Adrenal gland (tissue), 12 donors: Measurements from ENCODE around the gene MUC12. TPM values are rescaled to one million over a fixed set of nuclear protein-coding genes. Genes with fewer than 3 reads are reported as not detected.

ENCODE experiments used
- DNase-seq, 7 donors: peaks; one replicate each; pipeline ENCODE4 v3.0.0-alpha.2; 2019 to 2020
- H3K27ac ChIP-seq, 5 donors: fragments of 200-600 bp; sonication (generic) in 4 of 5; 1 replicate in 3 of 5; 2 replicates in 2 of 5; pipeline versions ENCODE4 v1.5.1 to v1.8.0; 2016 to 2020; ENCODE audit warnings: mild to moderate bottlenecking in 1 of 5
- H3K27me3 ChIP-seq: fragments of 200-600 bp; 2 replicates; pipeline ENCODE4 v1.8.0; 2021
- H3K36me3 ChIP-seq, 2 donors: fragments of 200-600 bp; replicated peaks in 1 of 2; 1 replicate in 1 of 2; 2 replicates in 1 of 2; pipeline versions ENCODE4 v1.5.1 to v1.8.0; 2018 to 2022
- H3K4me1 ChIP-seq, 2 donors: fragments of 200-600 bp; replicated peaks in 1 of 2; 1 replicate in 1 of 2; 2 replicates in 1 of 2; pipeline versions ENCODE4 v1.5.1 to v1.8.0; 2018 to 2021
- H3K4me3 ChIP-seq, 4 donors: fragments of 200-600 bp; sonication (generic) in 3 of 4; one replicate each; pipeline ENCODE4 v1.5.1; 2016 to 2018
- H3K9me3 ChIP-seq, 3 donors: fragments of 200-600 bp; sonication (generic) in 1 of 3; replicated peaks in 1 of 3; 1 replicate in 2 of 3; 2 replicates in 1 of 3; pipeline versions ENCODE4 v1.5.1 to v1.8.0; 2016 to 2021
- CTCF ChIP-seq, 6 experiments: fragments of 450-650 bp in 4 of 6; fragments of 200-600 bp in 2 of 6; sonication (generic) in 1 of 6; IDR thresholded peaks; 1 replicate in 5 of 6; 2 replicates in 1 of 6; pipeline versions ENCODE4 v1.5.1 to v1.8.0; 2016 to 2021; ENCODE audit warnings: antibody characterized with exemption in 6 of 6, mild to moderate bottlenecking in 2 of 6, moderate library complexity in 1 of 6
- POLR2A ChIP-seq, 2 donors: fragments of 450-650 bp; IDR thresholded peaks; one replicate each; pipeline ENCODE4 v1.6.1; 2017; ENCODE audit warnings: antibody characterized with exemption in 2 of 2, mild to moderate bottlenecking in 2 of 2, moderate library complexity in 1 of 2
- WGBS, 4 donors: extraction: QIAGEN DNeasy Blood & Tissue Kit in 2 of 4; methylation state at CpG; one replicate each; pipeline versions ENCODE4 v1.1.5 to v1.1.7; 2013 to 2017; 5-methylcytosine and 5-hydroxymethylcytosine counted together
- intact Hi-C, 2 donors: fragments of 100-400 bp; cut with DNase I; formaldehyde crosslinking; loops; one replicate each; pipeline versions ENCODE4 v1.14.1 to v1.15.0; 2022 to 2023
- polyA plus RNA-seq, 3 donors: library from polyadenylated mRNA; stranded (reverse); fragments of 200-250 nt in 2 of 3; fragments of 350-450 nt in 1 of 3; fragmentation: Illumina TruSeq in 1 of 3; extraction: RNeasy Lipid Tissue Mini Kit (QIAGEN cat#74804) in 1 of 3; gene quantifications; one replicate each; pipeline ENCODE4 v1.2.3, GENCODE V29; 2013 to 2014
- total RNA-seq, 9 donors: library from RNA; depleted of rRNA in 4 of 9; stranded (reverse); fragments of >200 nt in 4 of 9; fragments of 120-200 nt in 1 of 9; fragmentation: NEBNext Ultra II Directional in 1 of 9; extraction: Animal tissue kit (Norgen Biotek cat#: 25700) in 1 of 9; gene quantifications; one replicate each; pipeline versions ENCODE4 v1.1.0 to v1.2.4, GENCODE V29; 2013 to 2023
- donor health status: healthy with polysubstance abuse.
- donor health status: Bipolar disorder and iron deficiency.
- donor health status: DM: yes; HTN: yes; CAD: no.
- donor health status: DM: no; HTN: no; CAD: no.
- donor health status: DM: no; HTN: no; CAD: no.
- donor health status: DM: yes; HTN: yes; CAD: no.

The MUC12 gene
- total and polyA plus RNA-seq, 12 donors, result 0.07 to 3.3 (median 0.66) TPM; not detected in 4

GRCh38 chr7:100949227-100949932 is 20.0 kb upstream of the MUC12 start, which contains the start of gene MUC3A:
TSS of gene MUC3A (plus strand) at chr7:100949534. CDS start at chr7:100949625, 91 bp downstream.
- H3K27me3 ChIP-seq, result peaks cover 23% of the 10 kb centered on the region
- no peak within 1 kb of the TSS for H3K27ac ChIP-seq
- no peak for DNase-seq
- no peaks in the 10 kb centered on the region for H3K4me1 ChIP-seq
- 26 to 35% (median 32%) methylated on average over 21 to 24 of the region's 24 CpGs for WGBS, 4 donors
- TF ChIP-seq POLR2A (IDR thresholded peaks at IDR 0.05), result no peak
- TF ChIP-seq CTCF (IDR thresholded peaks at IDR 0.05), result no peak
- H3K9me3 ChIP-seq, result no peaks in the 10 kb centered on the region
- no peak within 1 kb of the TSS for H3K4me3 ChIP-seq
- no peaks in the 10 kb centered on the region for H3K36me3 ChIP-seq
- intact Hi-C loops, result no loop called here

GRCh38 chr7:100949933-100950443 is 19.4 kb upstream of the MUC12 start:
- no peaks in the 10 kb centered on the region for H3K4me1 ChIP-seq
- intact Hi-C loops, result no loop called here
- 45 to 53% (median 50%) methylated on average over 15 of the region's 15 CpGs for WGBS, 4 donors
- no peak overlapping the region for H3K27ac ChIP-seq
- H3K4me3 ChIP-seq, result no peak overlapping the region
- no peak for DNase-seq
- H3K27me3 ChIP-seq, result peaks cover 23% of the 10 kb centered on the region
- H3K9me3 ChIP-seq, result no peaks in the 10 kb centered on the region
- TF ChIP-seq CTCF (IDR thresholded peaks at IDR 0.05) (no peak), POLR2A (IDR thresholded peaks at IDR 0.05) (no peak)
- H3K36me3 ChIP-seq, result no peaks in the 10 kb centered on the region

GRCh38 chr7:100951172-100951571 is 18.2 kb upstream of the MUC12 start:
- no peaks in the 10 kb centered on the region for H3K36me3 ChIP-seq
- H3K4me1 ChIP-seq, result no peaks in the 10 kb centered on the region
- no peak for TF ChIP-seq CTCF (IDR thresholded peaks at IDR 0.05)
- no peak for TF ChIP-seq POLR2A (IDR thresholded peaks at IDR 0.05)
- no peak for DNase-seq
- H3K4me3 ChIP-seq, result no peak overlapping the region
- intact Hi-C loops, result no loop called here
- WGBS, 4 donors, result 36 to 56% (median 38%) methylated on average over 6 of the region's 6 CpGs
- H3K9me3 ChIP-seq, result no peaks in the 10 kb centered on the region
- peaks cover 23% of the 10 kb centered on the region for H3K27me3 ChIP-seq
- H3K27ac ChIP-seq, result no peak overlapping the region

- Histone ChIP-seq H3K27me3 (peaks cover 23% of the 10 kb centered on the region), H3K9me3 (no peaks in the 10 kb centered on the region), H3K4me1 (no peaks in the 10 kb centered on the region), H3K36me3 (no peaks in the 10 kb centered on the region), H3K27ac (no peak overlapping the region), H3K4me3 (no peak overlapping the region)
- TF ChIP-seq POLR2A (IDR thresholded peaks at IDR 0.05), result no peak
- TF ChIP-seq CTCF (IDR thresholded peaks at IDR 0.05), result no peak
- DNase-seq, result no peak
- 63 to 74% (median 66%) methylated on average over 15 of the region's 15 CpGs for WGBS, 4 donors
- intact Hi-C loops, result no loop called here
These were observed 17.3 kb upstream of the MUC12 start for GRCh38 chr7:100951888-100952560.
